ENCODE measurements around the gene TNFSF13.

DNA sequence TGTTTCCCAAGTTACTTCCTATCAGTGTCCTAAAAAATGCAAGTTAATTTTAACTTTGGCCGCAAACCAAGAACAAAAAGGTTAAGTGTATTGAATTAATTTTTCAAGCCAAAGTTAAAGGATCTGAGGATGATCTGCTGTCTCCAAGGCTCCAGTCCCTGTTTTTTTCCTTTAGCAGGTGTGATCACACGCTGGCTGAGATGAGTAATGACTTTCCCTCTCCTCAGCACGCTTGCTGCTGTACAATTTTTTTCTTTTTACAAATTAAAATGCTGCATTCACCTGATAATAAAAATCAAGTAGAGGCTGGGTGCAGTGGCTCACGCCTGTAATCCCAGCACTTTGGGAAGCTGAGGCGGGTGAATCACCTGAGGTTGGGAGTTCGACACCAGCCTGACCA, 13.6 kb upstream of the TNFSF13 start:
- TF ChIP-seq, protein P1, sequence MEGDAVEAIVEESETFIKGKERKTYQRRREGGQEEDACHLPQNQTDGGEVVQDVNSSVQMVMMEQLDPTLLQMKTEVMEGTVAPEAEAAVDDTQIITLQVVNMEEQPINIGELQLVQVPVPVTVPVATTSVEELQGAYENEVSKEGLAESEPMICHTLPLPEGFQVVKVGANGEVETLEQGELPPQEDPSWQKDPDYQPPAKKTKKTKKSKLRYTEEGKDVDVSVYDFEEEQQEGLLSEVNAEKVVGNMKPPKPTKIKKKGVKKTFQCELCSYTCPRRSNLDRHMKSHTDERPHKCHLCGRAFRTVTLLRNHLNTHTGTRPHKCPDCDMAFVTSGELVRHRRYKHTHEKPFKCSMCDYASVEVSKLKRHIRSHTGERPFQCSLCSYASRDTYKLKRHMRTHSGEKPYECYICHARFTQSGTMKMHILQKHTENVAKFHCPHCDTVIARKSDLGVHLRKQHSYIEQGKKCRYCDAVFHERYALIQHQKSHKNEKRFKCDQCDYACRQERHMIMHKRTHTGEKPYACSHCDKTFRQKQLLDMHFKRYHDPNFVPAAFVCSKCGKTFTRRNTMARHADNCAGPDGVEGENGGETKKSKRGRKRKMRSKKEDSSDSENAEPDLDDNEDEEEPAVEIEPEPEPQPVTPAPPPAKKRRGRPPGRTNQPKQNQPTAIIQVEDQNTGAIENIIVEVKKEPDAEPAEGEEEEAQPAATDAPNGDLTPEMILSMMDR (IDR thresholded peaks at IDR 0.05): no peak
- no peak for TF ChIP-seq POLR2AphosphoS5 (IDR thresholded peaks at IDR 0.05)

All from sigmoid colon (tissue), 4 donors.